BJ (cell line): ENCODE results near the gene TMEM184A. TPM values are rescaled to one million over a fixed set of nuclear protein-coding genes. Genes with fewer than 3 reads are reported as not detected.

ENCODE experiments used
- CTCF ChIA-PET: fragments of 350-600 bp; formaldehyde crosslinking; extraction: SDS; loops from one replicate; lab custom pipeline; 2021; ENCODE audit warnings: antibody characterized with exemption, inconsistent platforms; lab: Yijun Ruan, JAX
- POLR2A ChIA-PET: fragments of 300-600 bp; sonication (Branson Sonifier 250); formaldehyde crosslinking; extraction: SDS; loops from one replicate; lab custom pipeline; 2021; ENCODE audit warnings: antibody characterized with exemption; lab: Charles Lee
- DNase-seq: peaks from one replicate; pipeline ENCODE4 v3.0.0-alpha.2; 2011; ENCODE audit warnings: low read depth
- H3K27me3 ChIP-seq: 2 replicates; pipeline ENCODE4 v1.6.0; 2011; ENCODE audit warnings: low read length; ENCODE audit not compliant: control insufficient read depth, insufficient read depth
- H3K36me3 ChIP-seq: 2 replicates; pipeline ENCODE4 v1.5.1; 2011; ENCODE audit warnings: low read length; ENCODE audit not compliant: control insufficient read depth, insufficient read depth
- H3K4me3 ChIP-seq: 2 replicates; pipeline ENCODE4 v1.5.1; 2011; ENCODE audit warnings: low read depth, mild to moderate bottlenecking, control low read depth, low read length
- polyA plus RNA-seq: library from polyadenylated mRNA; depleted of rRNA; stranded (reverse); fragments of >200 nt; gene quantifications from 2 replicates; pipeline ENCODE4 v1.2.3, GENCODE V29; 2011
- TF ChIP-seq, protein P1 (sequence below): IDR thresholded peaks from 2 replicates; pipeline ENCODE4 v1.5.1; 2011; ENCODE audit warnings: low read depth, mild to moderate bottlenecking, control low read depth, inconsistent platforms, low read length, moderate library complexity; ENCODE audit not compliant: insufficient read depth

TMEM184A gene
- polyA plus RNA-seq, 1 experiment: 1.3 TPM

DNA sequence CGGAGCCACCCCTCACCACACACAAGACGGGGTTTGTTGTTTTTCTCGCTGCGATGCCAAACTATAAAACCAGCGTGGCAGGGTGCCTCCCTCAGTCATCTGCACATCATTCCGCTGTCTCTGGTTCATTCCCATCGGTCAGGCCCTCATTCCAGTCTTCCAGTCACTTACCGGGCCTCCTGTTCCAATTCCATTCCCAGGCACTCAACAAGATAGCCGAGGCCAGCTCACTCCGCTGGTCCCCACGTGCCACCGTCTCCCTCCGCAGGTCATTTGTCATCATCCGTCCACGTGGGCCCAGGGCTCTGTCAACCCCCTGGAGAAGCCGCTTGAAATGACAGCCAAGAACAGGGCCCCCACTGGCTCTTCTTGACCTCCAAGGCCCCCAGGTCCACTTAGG, 6.1 kb upstream of the TMEM184A start:
- Histone ChIP-seq H3K36me3 (peaks cover 4% of the 10 kb centered on the region), H3K4me3 (no peak overlapping the region), H3K27me3 (no peaks in the 10 kb centered on the region)
- TF ChIP-seq, protein P1, sequence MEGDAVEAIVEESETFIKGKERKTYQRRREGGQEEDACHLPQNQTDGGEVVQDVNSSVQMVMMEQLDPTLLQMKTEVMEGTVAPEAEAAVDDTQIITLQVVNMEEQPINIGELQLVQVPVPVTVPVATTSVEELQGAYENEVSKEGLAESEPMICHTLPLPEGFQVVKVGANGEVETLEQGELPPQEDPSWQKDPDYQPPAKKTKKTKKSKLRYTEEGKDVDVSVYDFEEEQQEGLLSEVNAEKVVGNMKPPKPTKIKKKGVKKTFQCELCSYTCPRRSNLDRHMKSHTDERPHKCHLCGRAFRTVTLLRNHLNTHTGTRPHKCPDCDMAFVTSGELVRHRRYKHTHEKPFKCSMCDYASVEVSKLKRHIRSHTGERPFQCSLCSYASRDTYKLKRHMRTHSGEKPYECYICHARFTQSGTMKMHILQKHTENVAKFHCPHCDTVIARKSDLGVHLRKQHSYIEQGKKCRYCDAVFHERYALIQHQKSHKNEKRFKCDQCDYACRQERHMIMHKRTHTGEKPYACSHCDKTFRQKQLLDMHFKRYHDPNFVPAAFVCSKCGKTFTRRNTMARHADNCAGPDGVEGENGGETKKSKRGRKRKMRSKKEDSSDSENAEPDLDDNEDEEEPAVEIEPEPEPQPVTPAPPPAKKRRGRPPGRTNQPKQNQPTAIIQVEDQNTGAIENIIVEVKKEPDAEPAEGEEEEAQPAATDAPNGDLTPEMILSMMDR: no peak
- CTCF ChIA-PET: no interaction called here
- no peak for DNase-seq
- POLR2A ChIA-PET: no interaction called here

DNA sequence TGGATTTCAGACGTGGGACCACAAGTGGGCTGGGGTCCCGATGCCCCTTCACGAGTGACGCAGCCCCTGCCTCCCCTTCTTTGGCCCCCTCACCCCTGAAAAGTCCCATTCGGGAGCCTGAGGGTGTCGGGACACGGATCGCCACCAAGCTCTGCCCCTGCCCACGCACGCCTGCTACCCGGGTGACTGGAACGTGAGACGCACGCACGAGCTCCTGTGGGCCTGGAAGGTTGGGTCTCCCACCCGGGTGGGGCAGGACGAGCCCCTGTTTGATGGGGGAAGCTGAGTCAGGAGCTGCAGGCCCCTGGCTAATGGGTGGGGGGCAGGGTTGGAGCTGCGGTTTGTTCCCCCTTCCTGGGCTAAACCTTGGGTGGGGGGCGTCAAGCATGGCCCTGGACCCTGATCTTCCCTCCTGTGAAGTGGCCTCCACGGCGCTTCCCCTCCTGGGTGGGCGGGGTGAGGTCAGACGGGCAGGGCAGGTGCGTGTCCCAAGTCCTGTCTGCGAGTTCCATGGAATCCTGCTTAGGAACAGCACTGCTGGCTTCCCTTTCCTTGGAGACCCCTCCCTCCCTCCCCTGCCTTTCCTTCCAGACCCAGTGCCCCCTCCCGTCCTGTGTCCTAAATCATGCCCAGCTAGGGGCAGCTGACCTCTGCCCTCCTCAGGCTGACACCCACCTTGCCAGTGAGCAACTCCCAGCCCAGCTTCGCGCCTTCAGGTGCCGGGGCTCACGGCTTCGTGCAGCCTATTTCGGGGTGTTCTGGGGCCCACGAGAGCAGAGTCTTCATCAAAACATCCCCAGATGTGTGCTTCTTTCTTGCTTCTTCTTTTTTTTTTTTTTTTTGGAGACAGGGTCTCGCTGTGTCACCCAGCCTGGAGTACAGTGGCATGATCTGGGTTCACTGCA, 5.3 kb upstream of the TMEM184A start:
- no peaks in the 10 kb centered on the region for H3K27me3 ChIP-seq
- H3K36me3 ChIP-seq: no peaks in the 10 kb centered on the region
- DNase-seq: no peak
- H3K4me3 ChIP-seq: no peak overlapping the region
- ChIA-PET CTCF (no interaction called here), POLR2A (no interaction called here)
- TF ChIP-seq, protein P1: no peak

DNA sequence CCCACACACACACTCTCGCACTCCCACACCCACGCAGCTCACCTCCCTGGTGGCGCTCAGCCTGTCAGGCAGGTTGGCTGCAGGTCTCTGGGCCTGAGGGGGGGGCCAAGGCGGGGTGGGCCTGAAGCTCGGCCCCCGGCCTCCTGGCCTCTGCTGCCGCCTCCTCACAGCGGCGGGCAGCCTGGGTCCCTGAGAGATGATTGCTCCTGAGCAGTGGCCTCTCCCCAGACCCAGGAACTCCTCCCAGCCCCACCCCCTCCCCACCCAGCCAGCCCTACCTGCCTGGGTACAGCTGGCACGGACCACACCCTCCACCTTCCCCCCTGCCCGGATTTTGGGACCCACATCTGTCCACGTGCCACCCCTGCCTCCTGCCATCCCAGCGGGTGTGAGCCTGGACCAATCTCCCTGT, 4.6 kb upstream of the TMEM184A start:
- no peak for DNase-seq
- ChIA-PET POLR2A (no interaction called here), CTCF (no interaction called here)
- Histone ChIP-seq H3K36me3 (no peaks in the 10 kb centered on the region), H3K27me3 (no peaks in the 10 kb centered on the region), H3K4me3 (no peak overlapping the region)
- TF ChIP-seq, protein P1: no peak

DNA sequence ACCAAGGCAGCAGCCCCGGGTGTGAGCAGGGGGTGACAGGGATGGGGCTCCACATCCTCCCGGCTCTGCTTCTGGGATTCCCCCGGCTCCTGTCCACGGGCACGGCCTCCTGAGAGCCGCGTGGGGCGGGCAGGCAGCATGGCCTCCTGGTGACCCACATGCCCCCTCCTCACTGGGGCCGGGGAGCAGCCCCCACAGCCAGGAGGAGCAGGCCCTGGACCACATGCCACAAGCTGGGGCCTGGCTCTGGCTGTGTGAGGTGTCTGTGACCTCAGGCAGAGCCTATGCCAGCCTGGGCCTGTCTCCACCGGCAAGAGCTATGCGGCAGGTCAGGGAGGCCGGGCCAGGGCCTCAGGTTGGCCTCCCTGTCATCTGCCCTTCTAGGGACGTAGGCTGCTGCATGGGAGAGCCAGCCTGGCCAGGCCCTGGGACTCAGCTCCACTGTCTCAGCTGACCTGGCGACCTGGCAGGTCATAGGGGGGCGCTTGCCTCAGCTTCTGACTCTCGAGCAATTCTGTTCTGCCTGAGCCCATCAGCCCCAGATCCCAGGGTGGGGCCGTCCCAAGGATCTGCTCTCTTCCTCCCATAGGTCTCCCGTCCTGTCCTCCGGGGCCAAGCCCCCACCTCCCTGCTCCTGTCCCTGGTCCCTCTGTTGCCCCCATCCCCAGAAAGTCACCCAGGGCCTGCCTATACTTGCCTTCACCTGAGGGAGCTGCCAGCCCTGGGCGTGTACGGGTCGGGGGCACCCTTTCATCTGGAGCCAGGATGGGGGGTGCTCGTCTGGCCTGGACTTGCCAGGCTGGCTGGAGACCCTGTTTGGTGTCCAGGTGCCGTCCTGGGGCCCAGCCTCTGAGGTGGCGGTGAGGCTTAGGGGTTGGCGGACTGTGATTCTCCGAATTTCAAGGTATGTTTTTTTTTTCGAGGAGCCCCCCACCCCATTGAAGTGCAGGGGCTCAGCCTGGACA, 3.9 kb upstream of the TMEM184A start:
- TF ChIP-seq, protein P1: no peak
- H3K4me3 ChIP-seq: no peak overlapping the region
- CTCF ChIA-PET: interaction anchor here (1.2 kb wide), 1 partner anchor 120 kb away, joined by 3 read pairs; no protein-coding TSS in a partner anchor
- POLR2A ChIA-PET: no interaction called here
- H3K27me3 ChIP-seq: no peaks in the 10 kb centered on the region
- H3K36me3 ChIP-seq: no peaks in the 10 kb centered on the region
- no peak for DNase-seq
